T-helper 1 cell treated with Interleukin-12 subunit alpha and Interleukin-12 subunit beta and Interleukin-4 antibody, amounts not matched to agents 30 μg/mL and 1 μg/mL, for 36 hours (primary cell): ENCODE data around the gene TMEM86A.
A peak's percentile ranks its signal among the peaks of the same experiment; 100 is the strongest.

Source experiments
- H3K27ac Mint-ChIP-seq: one replicate; pipeline ENCODE4 v1.8.0; 2021; ENCODE audit warnings: mild to moderate bottlenecking, mixed read lengths
- H3K27me3 Mint-ChIP-seq: one replicate; pipeline ENCODE4 v1.8.0; 2021; ENCODE audit warnings: low read depth, mixed read lengths
- H3K36me3 Mint-ChIP-seq: one replicate; pipeline ENCODE4 v1.8.0; 2021; ENCODE audit warnings: low read depth, mixed read lengths
- H3K4me1 Mint-ChIP-seq: one replicate; pipeline ENCODE4 v1.8.0; 2021; ENCODE audit warnings: low read depth, mixed read lengths
- H3K4me3 Mint-ChIP-seq: one replicate; pipeline ENCODE4 v1.8.0; 2021; ENCODE audit warnings: mild to moderate bottlenecking, moderate library complexity, mixed read lengths
- H3K9me3 Mint-ChIP-seq: one replicate; pipeline ENCODE4 v1.8.0; 2021; ENCODE audit warnings: mixed read lengths

TMEM86A gene

DNA sequence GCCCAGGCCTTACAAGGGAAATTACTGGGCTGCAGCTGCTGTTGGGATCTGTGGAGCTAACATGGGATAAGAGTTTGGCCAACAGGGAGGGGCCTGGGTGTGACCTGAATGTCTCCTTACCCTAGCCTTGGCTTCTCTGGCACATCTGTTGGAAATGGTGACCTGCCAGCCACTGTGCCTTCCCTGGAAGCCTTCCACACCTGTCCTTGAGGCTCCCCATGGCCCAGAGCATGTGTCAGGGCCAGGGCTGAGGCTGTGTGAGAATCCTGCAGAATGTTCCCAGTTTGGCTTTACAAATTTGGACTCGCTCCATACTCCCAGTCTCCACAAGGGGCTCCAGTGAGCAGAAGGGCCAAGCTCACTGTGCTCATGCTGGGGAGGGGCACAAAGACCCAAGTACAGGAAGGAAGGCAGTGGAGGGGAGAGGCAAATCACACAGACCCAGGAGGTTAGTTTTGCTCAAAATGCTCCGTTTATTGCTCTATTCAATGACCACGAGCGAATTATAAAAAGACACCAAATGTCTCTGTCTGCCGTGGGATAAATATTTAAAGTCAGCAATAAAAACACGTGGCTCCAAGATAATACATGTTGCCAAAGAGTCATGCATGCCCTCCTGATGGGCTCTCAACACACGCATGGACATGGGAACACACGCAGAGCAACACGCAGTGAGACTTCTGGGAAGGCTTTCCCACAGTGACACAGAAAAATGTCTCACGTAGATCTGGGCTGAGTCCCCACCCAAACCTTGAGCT, 29.1 kb downstream of the TMEM86A start:
- Mint-ChIP-seq H3K4me1 (peaks cover 7% of the 10 kb centered on the region), H3K9me3 (no peaks in the 10 kb centered on the region), H3K27ac (peak overlapping the region; percentile 37), H3K27me3 (peaks cover 15% of the 10 kb centered on the region), H3K4me3 (no peak overlapping the region), H3K36me3 (no peaks in the 10 kb centered on the region)

DNA sequence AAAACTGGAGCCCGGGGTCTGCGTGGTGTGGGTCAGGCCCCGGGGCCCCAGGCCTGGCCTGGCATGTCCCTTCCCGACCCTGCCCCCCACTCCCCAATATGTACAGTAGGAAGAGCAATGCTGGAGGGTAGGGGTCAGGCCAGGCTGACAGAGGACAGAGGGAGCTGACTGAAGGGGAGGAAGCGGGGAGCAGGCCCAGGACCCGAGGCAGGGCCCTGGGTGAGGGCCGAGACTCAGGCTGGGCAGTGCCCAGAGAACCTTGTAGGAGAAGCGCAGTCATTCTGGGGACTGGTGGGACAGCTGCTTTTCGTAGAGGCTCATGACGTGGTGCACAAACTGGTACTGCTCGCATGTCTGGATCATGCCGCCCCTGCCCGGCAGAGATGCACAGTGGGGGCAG, 30.1 kb downstream of the TMEM86A start:
- Mint-ChIP-seq H3K9me3 (no peaks in the 10 kb centered on the region), H3K36me3 (no peaks in the 10 kb centered on the region), H3K4me1 (peaks cover 7% of the 10 kb centered on the region), H3K27ac (no peak overlapping the region), H3K27me3 (peaks cover 12% of the 10 kb centered on the region), H3K4me3 (no peak overlapping the region)

DNA sequence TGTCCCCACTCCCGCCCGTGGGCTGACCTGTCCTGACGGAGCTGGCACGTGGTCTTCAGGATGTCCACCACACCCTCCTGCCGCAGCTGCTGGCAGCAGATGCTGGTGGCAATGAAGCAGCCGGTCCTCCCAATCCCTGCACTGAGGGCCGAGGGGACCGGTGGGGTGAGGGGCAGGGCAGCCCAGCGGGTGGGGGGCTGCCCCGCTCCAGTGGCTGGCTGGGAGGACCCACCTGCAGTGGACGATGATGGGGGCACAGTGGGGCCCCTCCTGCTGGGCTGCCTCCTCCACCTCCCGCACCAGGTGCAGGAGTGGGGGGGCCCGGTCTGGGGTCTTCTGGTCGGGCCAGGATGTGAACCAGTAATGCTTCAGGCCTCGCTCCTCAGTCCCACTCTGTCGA, 30.8 kb downstream of the TMEM86A start:
- Mint-ChIP-seq H3K4me3 (no peak overlapping the region), H3K4me1 (peaks cover 7% of the 10 kb centered on the region), H3K27me3 (peaks cover 6% of the 10 kb centered on the region), H3K36me3 (no peaks in the 10 kb centered on the region), H3K27ac (no peak overlapping the region), H3K9me3 (no peaks in the 10 kb centered on the region)

DNA sequence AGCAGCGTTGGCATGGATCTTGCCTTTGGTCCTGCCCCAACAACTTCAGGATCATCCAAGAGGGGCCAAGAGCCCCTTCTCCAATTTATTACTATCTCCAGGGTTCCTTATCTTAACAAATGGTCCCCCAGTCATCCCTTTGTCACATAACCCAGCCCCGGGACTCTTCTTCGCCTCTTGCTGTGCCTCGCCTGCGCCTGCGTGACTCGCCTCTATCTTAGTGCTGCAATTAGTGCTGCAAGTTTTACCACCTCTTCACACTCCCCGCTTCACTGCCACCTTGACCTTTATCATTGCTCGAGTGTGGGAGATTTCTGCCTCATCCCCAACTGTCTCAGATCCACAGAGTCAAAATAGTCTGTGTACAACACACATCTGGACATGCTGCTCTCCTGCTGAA, 31.4 kb downstream of the TMEM86A start:
- no peak overlapping the region for H3K27ac Mint-ChIP-seq
- H3K4me1 Mint-ChIP-seq = peaks cover 7% of the 10 kb centered on the region
- H3K9me3 Mint-ChIP-seq = no peaks in the 10 kb centered on the region
- H3K4me3 Mint-ChIP-seq = no peak overlapping the region
- H3K27me3 Mint-ChIP-seq = peaks cover 5% of the 10 kb centered on the region
- H3K36me3 Mint-ChIP-seq = no peaks in the 10 kb centered on the region

DNA sequence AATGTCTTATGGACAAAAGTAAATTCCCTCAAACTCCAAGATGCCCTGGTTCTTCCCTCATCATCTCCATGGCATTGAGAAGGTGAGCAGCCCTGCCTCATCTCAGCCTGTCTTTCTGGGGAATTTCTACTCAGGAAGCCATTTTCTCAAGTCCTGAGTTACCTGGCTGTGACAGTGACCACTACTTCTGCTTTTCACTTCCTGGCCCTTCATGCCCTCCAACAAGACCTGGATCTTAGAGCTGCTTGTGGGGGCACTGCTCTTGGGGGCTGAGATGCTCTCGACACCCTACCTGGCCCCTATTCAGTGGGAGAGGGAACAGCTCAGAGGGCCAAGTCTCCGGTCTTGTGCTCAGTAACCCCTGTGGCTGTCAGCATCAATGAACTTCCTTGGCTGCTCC, 32.9 kb downstream of the TMEM86A start:
- no peak overlapping the region for H3K4me3 Mint-ChIP-seq
- H3K27me3 Mint-ChIP-seq = peaks cover 8% of the 10 kb centered on the region
- no peaks in the 10 kb centered on the region for H3K36me3 Mint-ChIP-seq
- no peak overlapping the region for H3K27ac Mint-ChIP-seq
- peaks cover 7% of the 10 kb centered on the region for H3K4me1 Mint-ChIP-seq
- no peaks in the 10 kb centered on the region for H3K9me3 Mint-ChIP-seq

DNA sequence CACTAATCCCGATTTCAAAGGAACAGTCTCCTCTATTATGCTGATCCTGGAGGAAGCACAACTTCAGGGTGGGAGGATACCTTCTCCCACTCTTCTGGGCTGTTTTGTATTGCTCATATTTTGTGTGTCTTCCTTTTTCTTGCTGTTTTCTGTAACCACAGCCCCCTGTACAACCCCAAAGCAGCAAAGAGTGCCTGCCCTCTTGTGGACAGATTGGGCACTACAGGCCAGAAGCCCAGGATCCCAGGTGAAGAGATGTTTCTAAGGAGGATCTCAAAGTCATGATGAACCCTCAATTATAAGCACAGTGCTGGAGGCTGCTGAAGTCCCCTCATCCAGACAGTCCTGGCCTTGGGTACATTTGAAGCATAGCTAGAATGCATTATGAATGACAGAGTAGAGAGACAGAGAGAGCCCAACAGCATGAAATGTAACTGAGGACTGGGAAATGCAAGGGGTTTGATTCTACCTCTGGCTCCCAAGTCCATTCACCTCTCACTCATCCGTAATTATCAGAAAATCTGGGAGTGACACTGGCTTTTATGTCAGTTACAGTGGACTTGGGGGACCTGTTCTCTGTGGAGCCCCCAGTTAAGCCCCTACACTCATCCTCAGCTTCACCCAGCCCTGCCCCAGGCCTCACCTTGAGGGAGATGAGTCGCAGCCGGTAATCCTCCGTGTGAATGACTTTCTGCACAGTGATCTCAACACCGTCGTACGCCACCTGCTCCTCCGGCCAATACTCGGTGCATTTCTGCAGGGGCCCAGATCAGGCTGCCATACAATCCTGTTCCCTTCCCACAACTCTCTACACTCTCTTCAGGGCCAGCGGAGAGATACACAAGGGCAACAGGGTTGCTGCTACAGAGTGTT, 33.6 kb downstream of the TMEM86A start:
- Mint-ChIP-seq H3K4me1 (peaks cover 7% of the 10 kb centered on the region), H3K4me3 (no peak overlapping the region), H3K36me3 (no peaks in the 10 kb centered on the region), H3K27me3 (peaks cover 8% of the 10 kb centered on the region), H3K9me3 (no peaks in the 10 kb centered on the region), H3K27ac (no peak overlapping the region)

DNA sequence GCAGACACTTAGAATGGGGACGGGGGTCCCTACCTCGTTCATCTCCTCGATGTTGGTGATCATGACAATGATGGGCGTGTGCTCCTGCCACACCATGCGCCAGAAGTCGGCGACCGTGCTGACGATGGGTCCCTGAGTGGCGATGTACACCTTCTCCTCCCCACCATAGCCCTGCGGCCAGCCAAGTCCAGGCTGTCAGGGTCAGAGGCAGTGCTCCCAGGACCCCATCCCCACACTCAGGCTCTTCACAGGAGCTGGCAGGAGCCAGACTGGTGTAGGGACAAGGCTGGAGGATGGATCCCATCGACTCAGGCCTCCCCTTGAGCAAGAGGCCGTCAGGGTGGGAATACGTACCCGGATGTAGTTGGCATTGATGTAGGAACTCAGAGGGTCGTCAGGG, 34.6 kb downstream of the TMEM86A start:
- Mint-ChIP-seq H3K4me3 (no peak overlapping the region), H3K27me3 (peaks cover 8% of the 10 kb centered on the region), H3K9me3 (no peaks in the 10 kb centered on the region)

DNA sequence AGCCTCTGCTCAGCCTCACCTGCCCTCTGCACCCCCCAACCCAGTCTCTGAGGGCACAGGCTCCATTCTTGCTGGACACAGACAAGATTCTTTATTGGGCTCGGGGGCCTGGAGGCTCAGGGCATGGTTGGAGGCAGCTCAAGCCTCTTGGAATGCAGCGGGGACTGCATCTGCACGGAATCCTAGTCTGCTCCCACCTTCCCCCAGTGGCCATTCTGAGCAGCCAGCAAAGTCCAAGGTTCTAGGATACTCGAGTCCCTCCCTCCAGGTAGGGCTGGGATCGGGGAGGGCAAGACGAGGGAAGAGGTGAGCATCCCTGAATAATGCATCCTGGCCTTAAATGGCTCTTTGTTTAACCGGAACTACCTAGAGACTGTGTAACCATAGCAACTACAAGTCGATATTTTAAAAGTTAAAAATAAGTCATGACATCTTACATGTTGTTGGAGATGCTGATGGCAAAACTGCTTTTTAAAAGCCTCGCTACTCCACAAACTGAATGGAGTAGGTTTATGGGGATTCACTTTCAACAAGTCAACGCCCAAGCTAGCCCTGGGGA, 38.1 kb downstream of the TMEM86A start:
- Mint-ChIP-seq H3K27ac (no peak overlapping the region), H3K36me3 (no peaks in the 10 kb centered on the region), H3K9me3 (no peaks in the 10 kb centered on the region), H3K27me3 (peaks cover 8% of the 10 kb centered on the region), H3K4me3 (no peak overlapping the region), H3K4me1 (peaks cover 4% of the 10 kb centered on the region)

More for the DNA sequence above, 34.6 kb downstream of the TMEM86A start:
- H3K4me1 Mint-ChIP-seq = peaks cover 4% of the 10 kb centered on the region
- H3K36me3 Mint-ChIP-seq = no peaks in the 10 kb centered on the region
- no peak overlapping the region for H3K27ac Mint-ChIP-seq

DNA sequence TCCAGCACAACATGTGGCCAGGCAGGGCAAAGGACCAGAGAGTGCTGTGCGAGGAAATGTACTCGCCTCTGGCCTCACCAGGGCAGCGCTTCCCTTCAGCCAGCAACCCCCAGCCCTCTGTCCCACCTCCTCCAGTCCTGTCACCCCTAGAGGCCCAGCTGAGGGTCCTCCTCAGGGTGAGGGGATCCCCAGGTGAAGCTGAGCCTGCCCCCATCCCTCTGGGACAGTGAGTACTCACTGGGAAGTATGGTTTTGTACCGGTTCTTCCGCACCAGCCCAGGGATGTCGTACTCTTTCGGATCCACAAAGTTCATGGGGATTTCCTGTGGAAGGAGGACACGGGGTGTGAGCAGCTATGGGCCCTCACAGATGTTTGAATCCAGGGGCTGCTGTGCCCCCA, 39.1 kb downstream of the TMEM86A start:
- H3K36me3 Mint-ChIP-seq = no peaks in the 10 kb centered on the region
- peaks cover 5% of the 10 kb centered on the region for H3K27me3 Mint-ChIP-seq

DNA sequence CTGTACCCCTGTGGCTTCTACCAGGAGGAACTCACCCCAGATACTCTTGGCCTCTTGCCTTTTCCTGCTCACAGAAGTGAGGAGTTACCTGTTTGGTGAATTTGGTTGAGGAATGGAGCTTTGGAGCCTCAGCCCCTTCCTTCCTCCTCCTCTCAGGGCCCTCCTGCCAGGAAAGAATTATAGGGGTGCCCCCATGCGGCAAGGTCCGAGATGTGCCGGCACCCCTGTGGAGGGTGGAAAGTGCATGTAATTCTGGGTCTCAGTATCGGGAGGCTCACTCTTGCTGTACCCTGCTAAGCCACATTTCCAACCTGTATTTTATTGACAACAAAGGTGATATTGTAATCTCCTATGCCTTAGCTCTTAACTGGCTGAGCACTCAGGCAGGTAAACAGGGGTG, 41.1 kb downstream of the TMEM86A start:
- Mint-ChIP-seq H3K4me3 (no peak overlapping the region), H3K9me3 (no peaks in the 10 kb centered on the region), H3K36me3 (no peaks in the 10 kb centered on the region), H3K4me1 (no peaks in the 10 kb centered on the region), H3K27ac (no peak overlapping the region), H3K27me3 (peaks cover 5% of the 10 kb centered on the region)

More for the DNA sequence above, 39.1 kb downstream of the TMEM86A start:
- Mint-ChIP-seq H3K4me1 (no peaks in the 10 kb centered on the region), H3K9me3 (no peaks in the 10 kb centered on the region), H3K27ac (no peak overlapping the region), H3K4me3 (no peak overlapping the region)

DNA sequence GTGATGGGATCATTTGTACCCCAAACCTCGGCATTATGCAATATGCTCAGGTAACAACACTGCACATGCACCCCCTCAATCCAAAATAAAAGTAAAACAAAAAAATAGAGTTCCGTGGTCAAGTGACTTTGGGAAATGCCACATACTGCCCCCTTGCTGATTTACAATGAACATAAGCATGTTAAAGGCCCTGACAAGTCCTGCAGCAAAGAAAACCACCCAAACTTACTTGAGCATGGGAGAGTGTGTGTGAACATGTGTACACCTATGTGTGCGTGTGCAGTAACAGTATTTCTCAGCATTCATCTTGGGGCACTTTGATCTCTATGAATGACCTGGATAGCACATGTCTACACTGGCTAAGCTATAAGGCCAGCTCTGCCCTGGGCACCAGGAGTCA, 43.2 kb downstream of the TMEM86A start:
- Mint-ChIP-seq H3K9me3 (no peaks in the 10 kb centered on the region), H3K36me3 (no peaks in the 10 kb centered on the region), H3K27ac (no peak overlapping the region), H3K27me3 (no peaks in the 10 kb centered on the region), H3K4me3 (no peak overlapping the region), H3K4me1 (no peaks in the 10 kb centered on the region)

DNA sequence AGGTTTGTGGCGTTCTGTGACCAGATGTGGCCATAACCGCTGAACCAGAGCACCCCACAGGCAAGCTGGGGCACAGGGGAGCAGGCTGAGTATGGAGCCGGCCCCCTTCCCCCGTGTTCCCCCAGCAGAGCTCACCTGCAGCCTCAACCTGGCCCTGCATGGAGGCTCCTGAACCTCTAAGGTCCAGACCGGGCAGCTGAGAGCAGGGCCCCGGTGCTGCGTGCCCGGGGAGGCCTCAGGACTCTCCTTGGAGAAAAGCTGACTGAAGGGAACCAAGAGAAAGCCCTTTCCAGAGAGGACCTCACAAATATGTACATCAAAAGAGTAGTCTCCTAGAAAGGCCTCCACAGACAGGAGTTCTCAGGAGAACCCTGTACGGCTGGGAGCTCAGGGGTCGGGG, 44.8 kb downstream of the TMEM86A start:
- Mint-ChIP-seq H3K27ac (no peak overlapping the region), H3K36me3 (no peaks in the 10 kb centered on the region), H3K9me3 (no peaks in the 10 kb centered on the region), H3K4me1 (no peaks in the 10 kb centered on the region), H3K4me3 (no peak overlapping the region), H3K27me3 (no peaks in the 10 kb centered on the region)

DNA sequence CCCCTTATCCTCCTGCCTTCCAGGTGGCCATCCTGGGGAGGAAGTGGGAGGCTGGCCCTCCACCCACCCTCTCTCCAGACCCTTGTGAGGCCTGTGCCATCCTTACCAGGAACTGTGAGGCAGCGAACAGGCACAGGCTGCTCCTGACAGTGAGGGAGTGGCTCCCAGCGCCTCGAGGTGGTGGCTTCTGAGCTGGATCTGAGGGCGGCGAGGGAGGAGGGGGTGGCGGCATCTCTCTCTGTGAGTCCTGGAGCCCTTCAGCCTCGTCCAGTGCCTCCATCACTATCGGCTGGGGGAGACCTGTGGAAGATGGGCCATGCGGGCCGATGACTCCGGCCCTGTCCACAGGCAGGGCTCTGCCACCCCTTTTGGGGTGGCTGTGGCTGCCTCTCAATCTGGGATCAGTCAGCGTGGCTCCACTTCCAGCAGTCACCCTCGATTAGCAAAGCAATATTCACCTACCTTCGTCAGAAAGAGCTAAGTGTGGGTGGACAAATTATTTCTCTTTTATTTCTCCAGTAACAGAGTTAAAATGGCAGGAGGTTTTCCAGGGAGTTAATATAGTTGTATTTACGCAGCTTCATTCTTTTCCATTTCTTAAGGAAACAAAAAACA, 45.4 kb downstream of the TMEM86A start:
- Mint-ChIP-seq H3K9me3 (no peaks in the 10 kb centered on the region), H3K4me3 (no peak overlapping the region), H3K27ac (no peak overlapping the region), H3K27me3 (no peaks in the 10 kb centered on the region), H3K36me3 (no peaks in the 10 kb centered on the region), H3K4me1 (no peaks in the 10 kb centered on the region)

DNA sequence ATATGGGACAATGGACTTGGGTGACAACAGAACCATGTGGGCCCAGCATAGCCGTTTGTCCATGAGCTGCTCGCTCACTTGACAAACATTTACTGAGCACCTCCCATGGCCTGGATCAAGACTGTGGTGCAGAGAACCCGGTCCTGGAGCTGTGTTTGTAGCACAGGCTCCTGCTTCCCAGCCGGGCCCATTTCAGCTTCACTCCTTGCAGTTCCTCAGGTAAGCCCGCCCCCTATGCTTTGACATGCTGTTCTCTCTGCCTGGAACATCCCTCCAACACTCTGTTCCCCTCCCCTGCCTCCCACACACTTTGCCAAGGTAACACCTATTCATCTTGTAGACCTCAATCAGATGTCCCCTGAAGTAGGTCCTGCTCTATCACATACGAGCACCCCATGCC, 46.7 kb downstream of the TMEM86A start:
- no peaks in the 10 kb centered on the region for H3K27me3 Mint-ChIP-seq
- H3K36me3 Mint-ChIP-seq = no peaks in the 10 kb centered on the region
- no peak overlapping the region for H3K4me3 Mint-ChIP-seq
- no peak overlapping the region for H3K27ac Mint-ChIP-seq
- no peaks in the 10 kb centered on the region for H3K4me1 Mint-ChIP-seq
- H3K9me3 Mint-ChIP-seq = no peaks in the 10 kb centered on the region
